Ovary (tissue), 3 donors: ENCODE results near the gene TYW1B.
"Not testable (repeated sequence)": the region's sequence is repeated elsewhere in the genome, so short reads cannot be mapped to it uniquely, and the experiment has no call there.

Experiments used
- EP300 ChIP-seq: sonication (generic); formaldehyde crosslinking; IDR thresholded peaks from one replicate; pipeline ENCODE4 v1.6.1; 2017; ENCODE audit warnings: antibody characterized with exemption
- POLR2A ChIP-seq: fragments of 450-650 bp; IDR thresholded peaks from one replicate; pipeline ENCODE4 v1.6.1; 2017; ENCODE audit warnings: antibody characterized with exemption, mild to moderate bottlenecking, moderate library complexity
- TF ChIP-seq, protein P1 (sequence below), 3 donors: fragments of 450-650 bp in 2 of 3; fragments of 200-600 bp in 1 of 3; IDR thresholded peaks; one replicate each; pipeline versions ENCODE4 v1.5.1 to v1.8.0; 2016 to 2022; ENCODE audit warnings: antibody characterized with exemption in 3 of 3, mild to moderate bottlenecking in 1 of 3
- donor health status: DM: no; HTN: no; CAD: no.

DNA sequence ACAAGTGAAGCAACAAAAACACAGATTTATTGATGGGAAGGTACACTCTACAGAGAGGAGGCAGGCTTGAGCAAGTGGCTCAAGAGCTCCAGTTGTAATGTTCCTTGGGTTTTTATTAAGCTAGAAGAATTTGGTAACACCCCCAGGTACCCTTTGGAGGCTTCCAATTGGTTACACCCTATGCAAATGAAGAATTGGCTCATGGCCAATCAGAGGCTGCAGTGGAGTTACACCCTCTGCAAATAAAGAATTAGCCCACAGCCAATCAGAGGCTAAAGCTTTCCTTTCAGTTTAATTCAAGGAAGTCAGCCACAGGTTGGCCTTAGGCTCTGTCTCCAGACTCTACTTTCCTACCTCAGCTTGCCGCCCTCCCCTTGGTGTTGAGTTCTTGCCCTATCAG lies 10.3 kb downstream of the TYW1B start:
- not testable (repeated sequence) for TF ChIP-seq POLR2A, EP300
- TF ChIP-seq, protein P1, sequence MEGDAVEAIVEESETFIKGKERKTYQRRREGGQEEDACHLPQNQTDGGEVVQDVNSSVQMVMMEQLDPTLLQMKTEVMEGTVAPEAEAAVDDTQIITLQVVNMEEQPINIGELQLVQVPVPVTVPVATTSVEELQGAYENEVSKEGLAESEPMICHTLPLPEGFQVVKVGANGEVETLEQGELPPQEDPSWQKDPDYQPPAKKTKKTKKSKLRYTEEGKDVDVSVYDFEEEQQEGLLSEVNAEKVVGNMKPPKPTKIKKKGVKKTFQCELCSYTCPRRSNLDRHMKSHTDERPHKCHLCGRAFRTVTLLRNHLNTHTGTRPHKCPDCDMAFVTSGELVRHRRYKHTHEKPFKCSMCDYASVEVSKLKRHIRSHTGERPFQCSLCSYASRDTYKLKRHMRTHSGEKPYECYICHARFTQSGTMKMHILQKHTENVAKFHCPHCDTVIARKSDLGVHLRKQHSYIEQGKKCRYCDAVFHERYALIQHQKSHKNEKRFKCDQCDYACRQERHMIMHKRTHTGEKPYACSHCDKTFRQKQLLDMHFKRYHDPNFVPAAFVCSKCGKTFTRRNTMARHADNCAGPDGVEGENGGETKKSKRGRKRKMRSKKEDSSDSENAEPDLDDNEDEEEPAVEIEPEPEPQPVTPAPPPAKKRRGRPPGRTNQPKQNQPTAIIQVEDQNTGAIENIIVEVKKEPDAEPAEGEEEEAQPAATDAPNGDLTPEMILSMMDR (IDR thresholded peaks at IDR 0.05), result not testable (repeated sequence)
